Measurements from ENCODE around the gene FAM53B.

The FAM53B gene

DNA sequence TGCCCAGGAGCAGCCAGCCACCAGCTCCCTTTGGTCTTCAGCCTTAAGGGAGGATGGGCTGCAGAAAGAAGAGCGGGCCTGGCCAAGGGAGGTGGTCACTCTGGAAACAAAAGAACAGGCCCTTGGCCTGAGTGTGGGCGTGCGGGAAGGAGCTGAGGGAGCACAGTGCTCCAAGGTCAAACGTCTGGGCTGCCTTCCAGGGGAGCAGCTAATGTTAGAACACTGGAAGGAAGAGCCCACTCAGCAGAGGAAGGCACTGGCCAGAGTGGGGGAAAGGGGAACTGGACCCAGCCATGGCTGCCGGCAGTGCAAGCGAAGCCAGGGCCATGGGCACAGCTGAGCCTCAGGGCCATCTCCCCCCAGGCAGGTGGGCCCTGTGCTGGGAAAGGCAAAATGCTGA, 42.7 kb downstream of the FAM53B start:
- DNase-seq (ENCODE audit: low read depth), result no peak
- H3K4me3 ChIP-seq (ENCODE audit: control insufficient read depth, low read depth, low read length), result no peak overlapping the region
- TF ChIP-seq, protein P1, sequence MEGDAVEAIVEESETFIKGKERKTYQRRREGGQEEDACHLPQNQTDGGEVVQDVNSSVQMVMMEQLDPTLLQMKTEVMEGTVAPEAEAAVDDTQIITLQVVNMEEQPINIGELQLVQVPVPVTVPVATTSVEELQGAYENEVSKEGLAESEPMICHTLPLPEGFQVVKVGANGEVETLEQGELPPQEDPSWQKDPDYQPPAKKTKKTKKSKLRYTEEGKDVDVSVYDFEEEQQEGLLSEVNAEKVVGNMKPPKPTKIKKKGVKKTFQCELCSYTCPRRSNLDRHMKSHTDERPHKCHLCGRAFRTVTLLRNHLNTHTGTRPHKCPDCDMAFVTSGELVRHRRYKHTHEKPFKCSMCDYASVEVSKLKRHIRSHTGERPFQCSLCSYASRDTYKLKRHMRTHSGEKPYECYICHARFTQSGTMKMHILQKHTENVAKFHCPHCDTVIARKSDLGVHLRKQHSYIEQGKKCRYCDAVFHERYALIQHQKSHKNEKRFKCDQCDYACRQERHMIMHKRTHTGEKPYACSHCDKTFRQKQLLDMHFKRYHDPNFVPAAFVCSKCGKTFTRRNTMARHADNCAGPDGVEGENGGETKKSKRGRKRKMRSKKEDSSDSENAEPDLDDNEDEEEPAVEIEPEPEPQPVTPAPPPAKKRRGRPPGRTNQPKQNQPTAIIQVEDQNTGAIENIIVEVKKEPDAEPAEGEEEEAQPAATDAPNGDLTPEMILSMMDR (IDR thresholded peaks at IDR 0.05; ENCODE audit: control insufficient read depth, insufficient read depth, low read depth, low read length, missing control alignments), result no peak

DNA sequence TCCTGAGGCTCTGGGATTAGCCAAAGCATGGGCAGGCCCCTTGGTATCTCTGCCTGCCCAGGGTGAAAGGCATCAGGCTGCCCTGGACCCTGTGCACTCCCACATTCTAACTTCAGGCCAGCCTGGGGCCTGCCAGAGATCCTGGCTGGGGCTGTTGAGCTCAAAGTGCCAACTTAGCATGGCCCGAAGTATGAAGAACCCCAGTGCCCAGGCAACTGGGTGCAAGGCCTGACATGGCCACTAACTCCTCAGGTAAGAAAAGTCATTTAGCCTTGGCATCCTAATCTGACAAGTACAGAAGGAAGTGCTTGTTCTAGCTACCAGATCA, 43.2 kb downstream of the FAM53B start:
- TF ChIP-seq, protein P1 (IDR thresholded peaks at IDR 0.05; ENCODE audit: control insufficient read depth, insufficient read depth, low read depth, low read length, missing control alignments), result no peak
- no peak overlapping the region for H3K4me3 ChIP-seq (ENCODE audit: control insufficient read depth, low read depth, low read length)
- DNase-seq (ENCODE audit: low read depth), result no peak

DNA sequence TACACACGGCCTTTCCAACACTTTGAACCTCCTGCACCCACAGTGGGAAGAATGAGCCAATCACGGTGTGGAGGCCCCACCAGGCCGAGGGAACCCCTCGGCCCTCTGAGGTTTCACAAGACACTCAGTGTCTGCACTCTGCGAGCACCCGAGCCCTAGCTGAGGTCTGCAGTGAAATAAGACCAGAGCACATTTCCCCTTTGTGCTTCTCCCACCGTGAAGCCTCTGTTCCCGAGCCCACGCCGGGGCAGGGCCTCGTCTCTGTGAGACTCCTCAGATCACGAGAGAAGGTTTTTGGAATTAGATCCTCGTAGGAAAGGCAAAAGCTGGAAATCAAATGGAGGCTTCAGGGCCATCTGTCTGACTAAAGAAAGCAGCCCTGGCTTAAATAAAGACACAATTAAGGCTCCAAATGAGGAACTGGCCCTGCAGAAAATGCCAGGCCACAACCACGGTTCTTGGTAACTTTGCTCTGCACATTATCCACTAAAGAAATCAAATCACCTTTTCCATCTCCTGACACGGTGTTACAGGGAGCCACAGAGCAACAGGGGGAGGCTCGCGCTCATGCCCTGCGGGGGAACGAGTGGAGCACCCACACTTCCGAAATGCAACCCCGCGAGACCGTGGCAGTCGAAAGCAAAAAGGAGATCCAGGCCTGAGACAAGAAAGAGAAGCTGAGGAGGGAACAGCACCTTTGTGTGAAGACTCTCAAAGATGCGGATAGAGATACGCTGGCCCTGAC, 43.7 kb downstream of the FAM53B start:
- TF ChIP-seq, protein P1 (IDR thresholded peaks at IDR 0.05; ENCODE audit: control insufficient read depth, insufficient read depth, low read depth, low read length, missing control alignments), result no peak
- no peak for DNase-seq (ENCODE audit: low read depth)
- H3K4me3 ChIP-seq (ENCODE audit: control insufficient read depth, low read depth, low read length), result no peak overlapping the region

- H3K4me3 ChIP-seq (ENCODE audit: control insufficient read depth, low read depth, low read length), result no peak overlapping the region
- no peak for DNase-seq (ENCODE audit: low read depth)
- TF ChIP-seq, protein P1 (IDR thresholded peaks at IDR 0.05; ENCODE audit: control insufficient read depth, insufficient read depth, low read depth, low read length, missing control alignments), result no peak
These were observed 44.5 kb downstream of the FAM53B start for GRCh38 chr10:124699471-124700292.

DNA sequence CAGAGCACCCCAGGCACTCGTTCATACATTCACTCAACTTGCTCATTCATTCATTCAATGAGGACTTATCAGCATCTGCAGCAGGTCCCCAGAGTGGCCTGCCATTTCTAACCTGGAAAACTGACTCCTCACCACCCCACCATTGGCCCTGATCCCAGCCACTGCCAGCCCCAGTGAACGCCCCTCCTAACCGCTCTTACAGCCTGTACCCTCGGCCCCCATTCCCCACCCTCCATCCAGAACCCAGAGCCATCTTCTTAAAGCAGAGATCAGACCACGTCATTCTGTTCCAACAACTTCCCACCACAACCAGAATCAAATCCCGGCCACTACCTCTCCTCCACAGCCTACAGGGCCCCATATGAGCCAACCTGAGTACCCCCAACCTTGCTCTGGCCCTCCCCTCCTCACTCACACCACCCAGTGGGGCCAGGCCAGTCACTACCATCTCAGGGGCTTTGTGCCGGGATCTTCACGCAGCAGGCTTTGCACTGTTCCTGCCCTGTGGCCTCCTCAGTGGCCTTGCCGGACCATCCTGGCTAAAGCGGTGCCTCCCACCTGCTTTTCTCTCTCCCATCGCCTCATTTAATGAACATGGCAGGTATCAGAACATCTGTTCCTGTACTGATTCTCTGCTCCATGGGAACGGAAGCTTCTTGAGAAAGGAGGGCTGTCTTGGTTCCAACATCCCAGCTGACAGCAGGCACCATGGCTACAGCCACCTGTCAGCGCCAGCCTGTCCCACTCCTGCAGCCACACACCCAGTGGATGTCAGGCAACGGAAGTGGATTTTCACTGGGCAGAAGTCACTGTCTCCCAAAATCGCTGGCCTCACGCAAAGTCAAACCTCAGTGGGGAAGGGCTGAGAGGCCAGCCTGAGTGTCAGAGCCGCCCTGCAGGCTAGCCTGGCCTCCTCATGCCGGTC, 45.4 kb downstream of the FAM53B start:
- no peak overlapping the region for H3K4me3 ChIP-seq (ENCODE audit: control insufficient read depth, low read depth, low read length)

More for the DNA sequence above, 45.4 kb downstream of the FAM53B start:
- DNase-seq (ENCODE audit: low read depth), result no peak
- TF ChIP-seq, protein P1 (IDR thresholded peaks at IDR 0.05; ENCODE audit: control insufficient read depth, insufficient read depth, low read depth, low read length, missing control alignments), result no peak
